DOHH2 (cell line): Measurements from ENCODE around the gene FARS2.

Source experiments
- H3F3A ChIP-seq: fragments of 200-600 bp; sonication (generic), shearing (Covaris generic); 2 replicates; pipeline ENCODE4 v1.6.0; 2016; ENCODE audit warnings: antibody characterized with exemption, mild to moderate bottlenecking; ENCODE audit not compliant: control insufficient read depth, insufficient read depth
- H3K27ac ChIP-seq: fragments of 200-600 bp; sonication (generic); 2 replicates; pipeline ENCODE4 v1.5.1; 2014; ENCODE audit warnings: low read depth, mild to moderate bottlenecking, low read length, moderate library complexity
- H3K27me3 ChIP-seq: fragments of 200-600 bp; sonication (generic); 2 replicates; pipeline ENCODE4 v1.6.1; 2014; ENCODE audit warnings: mild to moderate bottlenecking, low read length, mixed read lengths; ENCODE audit not compliant: control insufficient read depth
- H3K36me3 ChIP-seq: fragments of 200-600 bp; sonication (generic); 2 replicates; pipeline ENCODE4 v1.6.1; 2014; ENCODE audit warnings: mild to moderate bottlenecking, low read length, moderate library complexity, mixed read lengths; ENCODE audit not compliant: control insufficient read depth
- H3K4me1 ChIP-seq: fragments of 200-600 bp; sonication (generic); 2 replicates; pipeline ENCODE4 v1.6.1; 2014; ENCODE audit warnings: mild to moderate bottlenecking, low read length, mixed read lengths; ENCODE audit not compliant: control insufficient read depth
- H3K4me2 ChIP-seq: fragments of 200-600 bp; sonication (generic); 2 replicates; pipeline ENCODE4 v1.6.0; 2014; ENCODE audit warnings: mild to moderate bottlenecking, low read length, moderate library complexity
- H3K4me3 ChIP-seq: fragments of 200-600 bp; sonication (generic); 2 replicates; pipeline ENCODE4 v1.5.1; 2014; ENCODE audit warnings: mild to moderate bottlenecking, low read length, mixed read lengths
- H3K79me2 ChIP-seq: fragments of 200-600 bp; sonication (generic); 2 replicates; pipeline ENCODE4 v1.6.1; 2014; ENCODE audit warnings: mild to moderate bottlenecking, low read length, mixed read lengths; ENCODE audit not compliant: control insufficient read depth
- H3K9me2 ChIP-seq: fragments of 200-600 bp; sonication (generic); replicated peaks from 2 replicates; pipeline ENCODE4 v1.6.1; 2014; ENCODE audit warnings: mild to moderate bottlenecking, low read length, mixed read lengths; ENCODE audit not compliant: control insufficient read depth
- H3K9me3 ChIP-seq: fragments of 200-600 bp; sonication (generic); 2 replicates; pipeline ENCODE4 v1.6.1; 2014; ENCODE audit warnings: antibody characterized with exemption, low read length, mixed read lengths; ENCODE audit not compliant: control insufficient read depth, insufficient read depth
- H4K20me1 ChIP-seq: fragments of 200-600 bp; sonication (generic); 2 replicates; pipeline ENCODE4 v1.6.0; 2014; ENCODE audit warnings: low read depth, mild to moderate bottlenecking, antibody characterized with exemption, low read length, moderate library complexity; ENCODE audit not compliant: control insufficient read depth, insufficient read depth
- EZH2phosphoT487 ChIP-seq: fragments of 200-600 bp; sonication (generic); IDR thresholded peaks from 2 replicates; pipeline ENCODE4 v1.6.1; 2017; ENCODE audit warnings: borderline replicate concordance, mild to moderate bottlenecking, antibody characterized with exemption, low read length, moderate library complexity, mixed read lengths
- TF ChIP-seq, protein P1 (sequence below): fragments of 200-600 bp; sonication (generic); IDR thresholded peaks from one replicate; pipeline ENCODE4 v1.5.1; 2014; ENCODE audit warnings: antibody characterized with exemption, mild to moderate bottlenecking, low read depth, low read length; ENCODE audit not compliant: poor library complexity, severe bottlenecking

The FARS2 gene

DNA sequence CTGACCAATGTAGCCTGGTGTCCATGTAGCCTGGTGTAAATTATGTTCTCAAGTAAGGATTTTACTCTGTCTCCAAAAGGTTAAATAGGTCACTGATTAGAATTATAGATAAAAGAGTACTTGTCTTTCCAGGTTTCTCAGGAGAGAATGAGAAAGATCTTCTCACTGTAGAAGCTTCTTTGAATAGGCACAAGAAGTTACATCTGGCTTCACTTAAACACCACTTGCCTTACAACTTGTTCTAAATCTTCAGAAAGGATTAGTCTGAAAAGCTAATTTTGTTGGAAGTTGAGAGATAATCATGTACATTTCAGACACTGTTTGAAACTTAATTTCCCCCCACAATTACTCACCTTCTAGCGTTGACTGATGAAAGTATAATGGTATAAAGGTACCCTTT, 275.3 kb downstream of the FARS2 start:
- Histone ChIP-seq H3K36me3 (no peaks in the 10 kb centered on the region), H3K4me3 (no peak overlapping the region), H3K79me2 (no peaks in the 10 kb centered on the region), H3K4me1 (no peaks in the 10 kb centered on the region), H3F3A (no peaks in the 10 kb centered on the region), H3K9me2 (no peaks in the 10 kb centered on the region), H3K27ac (no peak overlapping the region), H3K4me2 (no peak overlapping the region), H3K9me3 (no peaks in the 10 kb centered on the region), H3K27me3 (no peaks in the 10 kb centered on the region), H4K20me1 (no peaks in the 10 kb centered on the region)
- TF ChIP-seq, protein P1, sequence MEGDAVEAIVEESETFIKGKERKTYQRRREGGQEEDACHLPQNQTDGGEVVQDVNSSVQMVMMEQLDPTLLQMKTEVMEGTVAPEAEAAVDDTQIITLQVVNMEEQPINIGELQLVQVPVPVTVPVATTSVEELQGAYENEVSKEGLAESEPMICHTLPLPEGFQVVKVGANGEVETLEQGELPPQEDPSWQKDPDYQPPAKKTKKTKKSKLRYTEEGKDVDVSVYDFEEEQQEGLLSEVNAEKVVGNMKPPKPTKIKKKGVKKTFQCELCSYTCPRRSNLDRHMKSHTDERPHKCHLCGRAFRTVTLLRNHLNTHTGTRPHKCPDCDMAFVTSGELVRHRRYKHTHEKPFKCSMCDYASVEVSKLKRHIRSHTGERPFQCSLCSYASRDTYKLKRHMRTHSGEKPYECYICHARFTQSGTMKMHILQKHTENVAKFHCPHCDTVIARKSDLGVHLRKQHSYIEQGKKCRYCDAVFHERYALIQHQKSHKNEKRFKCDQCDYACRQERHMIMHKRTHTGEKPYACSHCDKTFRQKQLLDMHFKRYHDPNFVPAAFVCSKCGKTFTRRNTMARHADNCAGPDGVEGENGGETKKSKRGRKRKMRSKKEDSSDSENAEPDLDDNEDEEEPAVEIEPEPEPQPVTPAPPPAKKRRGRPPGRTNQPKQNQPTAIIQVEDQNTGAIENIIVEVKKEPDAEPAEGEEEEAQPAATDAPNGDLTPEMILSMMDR = no peak
- TF ChIP-seq EZH2phosphoT487 = no peak

DNA sequence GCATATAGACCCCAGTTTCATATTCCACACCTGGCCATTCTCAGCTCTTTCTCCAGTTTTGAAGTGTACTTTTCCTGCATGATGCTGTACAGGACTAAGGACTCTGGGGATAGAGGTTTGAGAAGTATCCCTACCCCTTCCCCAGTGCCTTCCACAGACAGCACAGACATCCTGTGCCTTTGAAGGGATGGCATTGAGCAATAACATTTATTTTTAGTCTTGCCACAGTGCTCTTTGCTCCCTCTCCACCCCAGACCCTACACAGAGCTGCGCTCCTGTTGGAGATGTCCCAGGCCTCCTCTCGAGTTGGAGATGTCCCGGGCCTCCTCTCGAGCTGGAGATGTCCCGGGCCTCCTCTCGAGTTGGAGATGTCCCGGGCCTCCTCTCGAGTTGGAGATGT, 275.8 kb downstream of the FARS2 start:
- Histone ChIP-seq H3K4me1 (no peaks in the 10 kb centered on the region), H3K4me3 (no peak overlapping the region), H3K9me2 (no peaks in the 10 kb centered on the region), H3F3A (no peaks in the 10 kb centered on the region), H3K27ac (no peak overlapping the region), H3K4me2 (no peak overlapping the region), H3K27me3 (no peaks in the 10 kb centered on the region), H3K9me3 (no peaks in the 10 kb centered on the region), H3K79me2 (no peaks in the 10 kb centered on the region), H3K36me3 (no peaks in the 10 kb centered on the region), H4K20me1 (no peaks in the 10 kb centered on the region)
- TF ChIP-seq, protein P1 = no peak
- TF ChIP-seq EZH2phosphoT487 = no peak

DNA sequence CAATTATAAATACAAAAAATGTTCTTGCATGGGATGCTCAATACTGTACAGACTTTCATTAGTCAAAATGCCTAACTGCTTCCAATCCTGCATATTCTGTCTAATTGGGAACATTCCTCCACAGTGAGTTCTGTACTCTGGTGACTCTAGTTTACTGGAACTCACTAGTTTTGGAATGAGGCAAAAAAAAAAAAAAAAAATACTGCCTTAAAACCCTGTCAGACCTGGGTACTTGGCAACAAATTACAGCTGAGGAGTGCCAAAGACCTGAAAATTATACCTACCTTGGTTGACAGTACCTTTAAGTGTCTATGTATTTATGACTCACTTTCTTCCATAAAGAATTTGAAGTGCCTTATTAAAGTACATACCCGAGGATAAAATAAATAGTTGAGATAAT, 276.7 kb downstream of the FARS2 start:
- H3K4me1 ChIP-seq = no peaks in the 10 kb centered on the region
- no peak overlapping the region for H3K4me3 ChIP-seq
- no peak overlapping the region for H3K27ac ChIP-seq
- TF ChIP-seq, protein P1 = no peak
- TF ChIP-seq EZH2phosphoT487 = no peak
- H3K9me3 ChIP-seq = no peaks in the 10 kb centered on the region
- no peaks in the 10 kb centered on the region for H3K9me2 ChIP-seq
- H3K27me3 ChIP-seq = no peaks in the 10 kb centered on the region
- no peaks in the 10 kb centered on the region for H4K20me1 ChIP-seq
- H3F3A ChIP-seq = no peaks in the 10 kb centered on the region
- H3K4me2 ChIP-seq = no peak overlapping the region
- H3K79me2 ChIP-seq = no peaks in the 10 kb centered on the region
- no peaks in the 10 kb centered on the region for H3K36me3 ChIP-seq

- H3K9me2 ChIP-seq = no peaks in the 10 kb centered on the region
- H3F3A ChIP-seq = no peaks in the 10 kb centered on the region
- no peak overlapping the region for H3K27ac ChIP-seq
- no peaks in the 10 kb centered on the region for H3K9me3 ChIP-seq
- H3K27me3 ChIP-seq = no peaks in the 10 kb centered on the region
- H3K4me3 ChIP-seq = no peak overlapping the region
- no peaks in the 10 kb centered on the region for H3K79me2 ChIP-seq
- TF ChIP-seq EZH2phosphoT487 = no peak
- TF ChIP-seq, protein P1 = no peak
- no peaks in the 10 kb centered on the region for H3K36me3 ChIP-seq
- no peaks in the 10 kb centered on the region for H4K20me1 ChIP-seq
- H3K4me2 ChIP-seq = no peak overlapping the region
- no peaks in the 10 kb centered on the region for H3K4me1 ChIP-seq
Observed at GRCh38 chr6:5540370-5540769, 279.1 kb downstream of the FARS2 start.
